GM12878 (cell line): ENCODE data around the gene USP11. TPM values are rescaled to one million over a fixed set of nuclear protein-coding genes. Genes with fewer than 3 reads are reported as not detected.
A peak's percentile ranks its signal among the peaks of the same experiment; 100 is the strongest.

Experiments used
- ATAC-seq: fragments of 200-7000 bp; cut with Tn5 transposase; 3 replicates; pipeline ENCODE4 v1.9.1; 2020; ENCODE audit warnings: mild to moderate bottlenecking, moderate library complexity
- BruUV-seq: library from RNA; stranded (reverse); fragments of 400-500 nt; replicated peaks from 2 replicates; lab custom pipeline; 2021; lab: Mats Ljungman, UMichigan
- CTCF ChIA-PET: fragments of 300-600 bp; sonication (Branson Sonifier 250); formaldehyde crosslinking; extraction: SDS; loops from one replicate; lab custom pipeline; 2021; ENCODE audit warnings: inconsistent platforms; lab: Yijun Ruan, JAX
- POLR2A ChIA-PET: fragments of 350-600 bp; formaldehyde crosslinking; extraction: SDS; loops from one replicate; lab custom pipeline; 2021; ENCODE audit warnings: inconsistent platforms; lab: Charles Lee
- RAD21 ChIA-PET: fragments of 300-600 bp; sonication (Branson Sonifier 250); formaldehyde crosslinking; loops from one replicate; lab custom pipeline; 2023; ENCODE audit warnings: antibody characterized with exemption; ENCODE audit not compliant: unreplicated experiment; lab: Charles Lee
- SMC1A ChIA-PET: fragments of 300-600 bp; sonication (Branson Sonifier 250); formaldehyde crosslinking; loops from one replicate; lab custom pipeline; 2023; ENCODE audit not compliant: unreplicated experiment, uncharacterized antibody; lab: Charles Lee
- DNase-seq: peaks from one replicate; pipeline ENCODE4 v3.0.0-alpha.2; 2011; ENCODE audit warnings: low read depth, low spot score
- FAIRE-seq: peaks from 3 replicates; lab custom pipeline; 2011; peaks lifted over from hg19 to GRCh38; lab: Jason Lieb, UNC
- H2AFZ ChIP-seq: 2 replicates; pipeline ENCODE4 v1.6.0; 2011; ENCODE audit warnings: low read depth, low read length, control low read depth; ENCODE audit not compliant: control insufficient read depth
- H3K27ac ChIP-seq: 2 replicates; pipeline ENCODE4 v1.5.1; 2011; ENCODE audit warnings: control low read depth; ENCODE audit not compliant: control insufficient read depth, insufficient read depth
- H3K27me3 ChIP-seq, 2 experiments: replicated peaks in 1 of 2; 2 replicates each; pipeline versions ENCODE4 v1.6.0 to v1.6.1; 2011; ENCODE audit warnings: low read length in 1 of 2; ENCODE audit not compliant: control insufficient read depth in 2 of 2, insufficient read depth in 2 of 2
- H3K36me3 ChIP-seq, 2 experiments: 2 replicates each; pipeline ENCODE4 v1.5.1; 2011; ENCODE audit warnings: low read length in 1 of 2; ENCODE audit not compliant: control insufficient read depth in 2 of 2, insufficient read depth in 2 of 2
- H3K4me1 ChIP-seq: 2 replicates; pipeline ENCODE4 v1.6.1; 2011; ENCODE audit warnings: mild to moderate bottlenecking, low read length, moderate library complexity, mixed read lengths; ENCODE audit not compliant: control insufficient read depth, insufficient read depth
- H3K4me2 ChIP-seq: 2 replicates; pipeline ENCODE4 v1.6.0; 2011; ENCODE audit warnings: control low read depth; ENCODE audit not compliant: control insufficient read depth, insufficient read depth
- H3K4me3 ChIP-seq: fragments of 200-600 bp; sonication (generic); 2 replicates; pipeline ENCODE4 v1.5.1; 2016
- H3K79me2 ChIP-seq: 2 replicates; pipeline ENCODE4 v1.6.0; 2011; ENCODE audit warnings: low read length; ENCODE audit not compliant: control insufficient read depth, insufficient read depth
- H3K9ac ChIP-seq: 2 replicates; pipeline ENCODE4 v1.8.0; 2011; ENCODE audit warnings: low read length, control low read depth, mixed read lengths; ENCODE audit not compliant: control insufficient read depth, insufficient read depth
- H3K9me3 ChIP-seq: replicated peaks from 3 replicates; pipeline ENCODE4 v1.5.1; 2011; ENCODE audit warnings: mild to moderate bottlenecking, low read length; ENCODE audit not compliant: control insufficient read depth, insufficient read depth
- H4K20me1 ChIP-seq: 2 replicates; pipeline ENCODE4 v1.6.0; 2011; ENCODE audit not compliant: control insufficient read depth, insufficient read depth
- CBFB ChIP-seq: IDR thresholded peaks from 2 replicates; pipeline ENCODE4 v1.6.1; 2016; ENCODE audit warnings: antibody characterized with exemption, low read depth
- CEBPB ChIP-seq, 2 experiments: fragments of 150-350 bp in 1 of 2; IDR thresholded peaks; 2 replicates each; pipeline ENCODE4 v1.6.1; 2012 to 2014; ENCODE audit warnings: low read depth in 2 of 2, low read length in 2 of 2, borderline replicate concordance in 1 of 2, inconsistent platforms in 1 of 2
- CHD2 ChIP-seq: IDR thresholded peaks from 2 replicates; pipeline ENCODE4 v1.6.1; 2011; ENCODE audit warnings: low read depth, low read length, improper control_type of control experiment, borderline replicate concordance
- CREB1 ChIP-seq: IDR thresholded peaks from 2 replicates; pipeline ENCODE4 v1.6.1; 2012; ENCODE audit warnings: low read depth, mild to moderate bottlenecking, inconsistent platforms
- CREM ChIP-seq: IDR thresholded peaks from 2 replicates; pipeline ENCODE4 v1.6.1; 2014; ENCODE audit warnings: antibody characterized with exemption, low read depth
- EGR1 ChIP-seq, 2 experiments: IDR thresholded peaks; 1 replicate in 1 of 2; 2 replicates in 1 of 2; pipeline ENCODE4 v1.6.1; 2011 to 2012; ENCODE audit warnings: low read depth in 2 of 2, low read length in 2 of 2, borderline replicate concordance in 1 of 2, mild to moderate bottlenecking in 1 of 2, moderate library complexity in 1 of 2
- HDAC2 ChIP-seq: fragments of 200-600 bp; sonication (generic); IDR thresholded peaks from 2 replicates; pipeline ENCODE4 v1.6.1; 2017
- HDGF ChIP-seq: fragments of 450-650 bp; IDR thresholded peaks from 2 replicates; pipeline ENCODE4 v1.6.1; 2016; ENCODE audit warnings: antibody characterized with exemption
- JUND ChIP-seq: IDR thresholded peaks from 2 replicates; pipeline ENCODE4 v1.6.1; 2012; ENCODE audit warnings: low read depth, mild to moderate bottlenecking, low read length, improper control_type of control experiment, moderate library complexity
- NFYA ChIP-seq: IDR thresholded peaks from 2 replicates; pipeline ENCODE4 v1.6.1; 2011; ENCODE audit warnings: low read depth, mild to moderate bottlenecking, low read length, improper control_type of control experiment, borderline replicate concordance
- NFYB ChIP-seq: IDR thresholded peaks from 2 replicates; pipeline ENCODE4 v1.6.1; 2011; ENCODE audit warnings: low read depth, mild to moderate bottlenecking, low read length, improper control_type of control experiment, moderate library complexity; ENCODE audit not compliant: insufficient read depth
- RFX5 ChIP-seq: IDR thresholded peaks from 2 replicates; pipeline ENCODE4 v1.6.1; 2011; ENCODE audit warnings: low read depth, low read length, improper control_type of control experiment
- SP1 ChIP-seq: IDR thresholded peaks from one replicate; pipeline ENCODE4 v1.6.1; 2011; ENCODE audit warnings: low read depth, low read length
- SRF ChIP-seq, 2 experiments: IDR thresholded peaks; 2 replicates each; pipeline ENCODE4 v1.6.1; 2011; ENCODE audit warnings: low read depth in 2 of 2, low read length in 2 of 2, mild to moderate bottlenecking in 1 of 2, moderate library complexity in 1 of 2
- TCF12 ChIP-seq: IDR thresholded peaks from 2 replicates; pipeline ENCODE4 v1.6.1; 2011; ENCODE audit warnings: low read depth, mild to moderate bottlenecking, low read length
- WGBS: methylation state at CpG from one replicate; pipeline ENCODE4 v1.1.6; 2016; ENCODE audit warnings: low lambda C conversion rate; ENCODE audit not compliant: insufficient replicate concordance, insufficient coverage; ENCODE audit errors: missing lambda C conversion rate; 5-methylcytosine and 5-hydroxymethylcytosine counted together
- in situ Hi-C: fragments of 300-500 bp; cut with MboI; formaldehyde crosslinking; loops from 9 replicates; pipeline ENCODE4 v1.14.3; 2018; ENCODE audit warnings: mixed read lengths
- intact Hi-C: fragments of 100-400 bp; cut with micrococcal nuclease; formaldehyde crosslinking; loops from one replicate; pipeline ENCODE4 v1.14.2; 2022; ENCODE audit not compliant: unreplicated experiment
- polyA plus RNA-seq, 11 experiments: library from polyadenylated mRNA; depleted of rRNA in 4 of 11; unstranded in 6 of 11; stranded (reverse) in 5 of 11; fragments of >200 nt; fragmentation: Nextera tagmentation in 4 of 11; fragmentation: Illumina TruSeq in 1 of 11; extraction: Ambion mirVana in 4 of 11; extraction: Trizol in 1 of 11; gene quantifications; 1 replicate in 1 of 11; 2 replicates in 10 of 11; pipeline versions ENCODE4 v1.2.1 to v1.2.3, GENCODE V29; 2011 to 2016; ENCODE audit warnings: inconsistent platforms in 2 of 11, missing spikeins in 2 of 11, low read depth in 1 of 11
- total RNA-seq, 4 experiments: library from RNA; depleted of rRNA in 3 of 4; stranded (reverse); fragments of >200 nt in 3 of 4; fragmentation: Illumina TruSeq in 1 of 4; extraction: Trizol in 1 of 4; gene quantifications; 2 replicates each; pipeline versions ENCODE4 v1.2.1 to v1.2.3, GENCODE V29; 2013 to 2021
- TF ChIP-seq, protein P1 (sequence below): fragments of 450-650 bp; IDR thresholded peaks from 2 replicates; pipeline ENCODE4 v1.6.1; 2017; ENCODE audit warnings: mild to moderate bottlenecking, low read depth, inconsistent platforms; ENCODE audit not compliant: poor library complexity, severe bottlenecking
- TF ChIP-seq, protein P2 (sequence below): IDR thresholded peaks from 2 replicates; pipeline ENCODE4 v1.6.1; 2011; ENCODE audit warnings: mild to moderate bottlenecking, low read depth, low read length, moderate library complexity; ENCODE audit not compliant: insufficient replicate concordance
- TF ChIP-seq, protein P3 (sequence below): IDR thresholded peaks from 2 replicates; pipeline ENCODE4 v1.6.1; 2012; ENCODE audit warnings: low read depth, low read length, improper control_type of control experiment
- TF ChIP-seq, protein P4 (sequence below): fragments of 450-650 bp; IDR thresholded peaks from 2 replicates; pipeline ENCODE4 v1.6.1; 2014; ENCODE audit warnings: mild to moderate bottlenecking

Gene USP11
- total and polyA plus RNA-seq, 10 of the 15 experiments (the other 5 are each of a cell fraction or from before 2014, with no cell fraction given) = 3.3 to 44.0 (median 20.9) TPM

DNA sequence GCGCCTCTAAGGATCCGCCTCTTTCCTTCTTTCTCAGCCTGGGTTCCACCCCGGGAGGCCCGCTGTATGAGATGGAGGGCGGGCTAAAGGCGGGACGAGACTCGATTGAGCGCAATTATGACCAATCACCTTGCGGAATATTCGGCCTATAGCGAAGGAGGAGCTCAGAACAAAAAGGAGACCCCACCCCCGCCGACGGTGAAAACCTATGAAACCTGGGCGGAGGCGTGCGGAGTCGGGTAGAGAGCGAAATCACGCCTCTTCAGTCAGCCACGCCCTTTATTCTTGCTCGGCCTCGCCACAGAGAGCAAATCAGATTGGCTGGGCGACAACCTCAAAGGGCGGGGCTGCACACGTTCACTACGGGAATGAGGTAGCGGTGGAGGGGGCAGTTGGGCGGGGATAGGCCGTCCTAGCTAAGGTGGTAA is 14.9 kb upstream of the USP11 start:
- DNase-seq (peak; percentile 99), FAIRE-seq (peak; percentile 99), ATAC-seq (peak; percentile 90)
- H3K9me3 ChIP-seq = no peaks in the 10 kb centered on the region
- CTCF ChIA-PET = interaction anchor here (1.0 to 1.2 kb wide), 4 partner anchors 14 to 167 kb away, joined by 3 to 6 read pairs (median 5); partner anchors contain the start of genes NDUFB11, RBM10 and USP11
- RAD21 ChIA-PET = interaction anchor here (0.7 to 1.5 kb wide), 9 partner anchors 15 to 306 kb away, joined by 3 to 9 read pairs (median 6); partner anchors contain the start of genes NDUFB11, RBM10 and USP11
- SMC1A ChIA-PET = interaction anchor here (0.7 to 1.0 kb wide), 8 partner anchors 15 to 417 kb away, joined by 3 to 6 read pairs (median 4); partner anchors contain the start of gene USP11
- no TSS peak for BruUV-seq
- peak overlapping the region; percentile 88 for H3K9ac ChIP-seq
- no peaks in the 10 kb centered on the region for H3K27me3 ChIP-seq
- under 1% methylated on average over 30 of the region's 31 CpGs for WGBS
- peaks cover 13% of the 10 kb centered on the region for H4K20me1 ChIP-seq
- peaks cover 41% of the 10 kb centered on the region for H3K79me2 ChIP-seq
- peak overlapping the region; percentile 96 for H3K27ac ChIP-seq
- peaks cover 20% of the 10 kb centered on the region in 2 experiments for H3K36me3 ChIP-seq
- intact Hi-C loops = loop anchor here (2.0 kb wide), 1 partner anchor 25 kb away; the partner anchor contains the start of gene UBA1
- H3K4me1 ChIP-seq = peaks cover 8% of the 10 kb centered on the region; the same call in 1 of the 2 replicates
- in situ Hi-C loops = loop anchor here (10.0 to 25.0 kb wide), 2 partner anchors 427 to 1719 kb away; no protein-coding TSS in a partner anchor
- H3K4me2 ChIP-seq = peak overlapping the region; percentile 75
- peak overlapping the region; percentile 88; the same call in 1 of the 2 replicates for H3K4me3 ChIP-seq
- POLR2A ChIA-PET = interaction anchor here (0.6 to 3.2 kb wide), 11 partner anchors 10 to 296 kb away, joined by 3 to 29 read pairs (median 3); partner anchors contain the start of genes RBM10 and USP11
- H2AFZ ChIP-seq = peak overlapping the region; percentile 96
- TF ChIP-seq CREB1 = peak; percentile 57
- 0 out of 2 replicates have a peak, but pooled peaks have one; percentile 33 for TF ChIP-seq CBFB
- peak in 1 of 2 experiments; percentile 50; a peak in 1 of 3 replicates for TF ChIP-seq EGR1 (IDR thresholded peaks at IDR 0.05; ENCODE audit: borderline replicate concordance in 1 of 2, low read depth in 2 of 2, low read length in 2 of 2)
- TF ChIP-seq CEBPB (IDR thresholded peaks at IDR 0.05; ENCODE audit: borderline replicate concordance in 1 of 2, low read depth in 2 of 2, low read length in 2 of 2) = no peak
- peak; percentile 26; the same call in 1 of the 2 replicates for TF ChIP-seq CREM
- TF ChIP-seq HDGF = peak; percentile 95
- TF ChIP-seq, protein P1, sequence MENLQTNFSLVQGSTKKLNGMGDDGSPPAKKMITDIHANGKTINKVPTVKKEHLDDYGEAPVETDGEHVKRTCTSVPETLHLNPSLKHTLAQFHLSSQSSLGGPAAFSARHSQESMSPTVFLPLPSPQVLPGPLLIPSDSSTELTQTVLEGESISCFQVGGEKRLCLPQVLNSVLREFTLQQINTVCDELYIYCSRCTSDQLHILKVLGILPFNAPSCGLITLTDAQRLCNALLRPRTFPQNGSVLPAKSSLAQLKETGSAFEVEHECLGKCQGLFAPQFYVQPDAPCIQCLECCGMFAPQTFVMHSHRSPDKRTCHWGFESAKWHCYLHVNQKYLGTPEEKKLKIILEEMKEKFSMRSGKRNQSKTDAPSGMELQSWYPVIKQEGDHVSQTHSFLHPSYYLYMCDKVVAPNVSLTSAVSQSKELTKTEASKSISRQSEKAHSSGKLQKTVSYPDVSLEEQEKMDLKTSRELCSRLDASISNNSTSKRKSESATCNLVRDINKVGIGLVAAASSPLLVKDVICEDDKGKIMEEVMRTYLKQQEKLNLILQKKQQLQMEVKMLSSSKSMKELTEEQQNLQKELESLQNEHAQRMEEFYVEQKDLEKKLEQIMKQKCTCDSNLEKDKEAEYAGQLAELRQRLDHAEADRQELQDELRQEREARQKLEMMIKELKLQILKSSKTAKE = no peak
- peak; percentile 79 for TF ChIP-seq SP1
- 0 out of 2 replicates have a peak, but pooled peaks have one; percentile 10 for TF ChIP-seq TCF12
- TF ChIP-seq NFYB = peak; percentile 85
- TF ChIP-seq, protein P2, sequence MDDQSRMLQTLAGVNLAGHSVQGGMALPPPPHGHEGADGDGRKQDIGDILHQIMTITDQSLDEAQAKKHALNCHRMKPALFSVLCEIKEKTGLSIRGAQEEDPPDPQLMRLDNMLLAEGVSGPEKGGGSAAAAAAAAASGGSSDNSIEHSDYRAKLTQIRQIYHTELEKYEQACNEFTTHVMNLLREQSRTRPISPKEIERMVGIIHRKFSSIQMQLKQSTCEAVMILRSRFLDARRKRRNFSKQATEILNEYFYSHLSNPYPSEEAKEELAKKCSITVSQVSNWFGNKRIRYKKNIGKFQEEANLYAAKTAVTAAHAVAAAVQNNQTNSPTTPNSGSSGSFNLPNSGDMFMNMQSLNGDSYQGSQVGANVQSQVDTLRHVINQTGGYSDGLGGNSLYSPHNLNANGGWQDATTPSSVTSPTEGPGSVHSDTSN = peak; percentile 93
- TF ChIP-seq, protein P3, sequence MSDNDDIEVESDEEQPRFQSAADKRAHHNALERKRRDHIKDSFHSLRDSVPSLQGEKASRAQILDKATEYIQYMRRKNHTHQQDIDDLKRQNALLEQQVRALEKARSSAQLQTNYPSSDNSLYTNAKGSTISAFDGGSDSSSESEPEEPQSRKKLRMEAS = peak; percentile 54; the same call in 1 of the 2 replicates
- 0 out of 2 replicates have a peak, but pooled peaks have one; percentile 8 for TF ChIP-seq NFYA
- TF ChIP-seq SRF (IDR thresholded peaks at IDR 0.05; ENCODE audit: low read depth in 2 of 2, low read length in 2 of 2) = no peak
- TF ChIP-seq HDAC2 = no peak
- no peak for TF ChIP-seq JUND
- TF ChIP-seq RFX5 = peak; percentile 62
- TF ChIP-seq, protein P4, sequence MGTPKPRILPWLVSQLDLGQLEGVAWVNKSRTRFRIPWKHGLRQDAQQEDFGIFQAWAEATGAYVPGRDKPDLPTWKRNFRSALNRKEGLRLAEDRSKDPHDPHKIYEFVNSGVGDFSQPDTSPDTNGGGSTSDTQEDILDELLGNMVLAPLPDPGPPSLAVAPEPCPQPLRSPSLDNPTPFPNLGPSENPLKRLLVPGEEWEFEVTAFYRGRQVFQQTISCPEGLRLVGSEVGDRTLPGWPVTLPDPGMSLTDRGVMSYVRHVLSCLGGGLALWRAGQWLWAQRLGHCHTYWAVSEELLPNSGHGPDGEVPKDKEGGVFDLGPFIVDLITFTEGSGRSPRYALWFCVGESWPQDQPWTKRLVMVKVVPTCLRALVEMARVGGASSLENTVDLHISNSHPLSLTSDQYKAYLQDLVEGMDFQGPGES = peak; percentile 45
- TF ChIP-seq CHD2 = peak; percentile 66; the same call in 1 of the 2 replicates
